ENCODE measurements around the gene FOXC2. TPM values are rescaled to one million over a fixed set of nuclear protein-coding genes. Genes with fewer than 3 reads are reported as not detected.

Gene FOXC2
- total and polyA plus RNA-seq, 2 of the 13 experiments (the other 11 are each of a cell fraction or from before 2014, with no cell fraction given), result not detected

GRCh38 chr16:86554917-86555703 is 11.5 kb upstream of the FOXC2 start, which contains the start of gene MTHFSD (continued):
- TF ChIP-seq ZNF274 (CRISPR knock-in tag; IDR thresholded peaks at IDR 0.05) (peak; percentile 92), DZIP1 (CRISPR knock-in tag; IDR thresholded peaks at IDR 0.05) (peak; percentile 36; the same call in 1 of the 2 replicates), PTBP1 (IDR thresholded peaks at IDR 0.05; ENCODE audit: low read depth, low read length, poor library complexity, severe bottlenecking) (peak; percentile 19), REL (CRISPR knock-in tag; conservative IDR thresholded peaks at IDR 0.05) (0 out of 2 replicates have a peak, but pooled peaks have one; percentile 74), ZNF629 (CRISPR knock-in tag; conservative IDR thresholded peaks at IDR 0.05) (no peak), ZNF225 (CRISPR knock-in tag; IDR thresholded peaks at IDR 0.05) (no peak; the same call in 1 of the 2 replicates), ZNF619 (CRISPR knock-in tag; IDR thresholded peaks at IDR 0.05) (peak; percentile 94), NFATC3 (CRISPR knock-in tag; IDR thresholded peaks at IDR 0.05) (peak; percentile 73; the same call in 1 of the 2 replicates), FOXC1 (CRISPR knock-in tag; IDR thresholded peaks at IDR 0.05; ENCODE audit: borderline replicate concordance) (peak; percentile 99), ZIK1 (CRISPR knock-in tag; IDR thresholded peaks at IDR 0.05; ENCODE audit: borderline replicate concordance, low read depth) (0 out of 2 replicates have a peak, but pooled peaks have one; percentile 13), SP2 (CRISPR knock-in tag; IDR thresholded peaks at IDR 0.05) (peak; percentile 62), KDM1A (CRISPR knock-in tag; IDR thresholded peaks at IDR 0.05) (peak; percentile 45; the same call in 1 of the 2 replicates), ZNF414 (CRISPR knock-in tag; IDR thresholded peaks at IDR 0.05) (peak; percentile 89; the same call in 1 of the 2 replicates), ZNF160 (CRISPR knock-in tag; IDR thresholded peaks at IDR 0.05) (0 out of 2 replicates have a peak, but pooled peaks have one; percentile 23), ZNF614 (CRISPR knock-in tag; IDR thresholded peaks at IDR 0.05; ENCODE audit: borderline replicate concordance) (peak; percentile 50; the same call in 1 of the 2 replicates), HNRNPH1 (optimal IDR thresholded peaks at IDR 0.05; ENCODE audit: low read depth, low read length) (no peak), SOX13 (IDR thresholded peaks at IDR 0.05) (peak; percentile 12; the same call in 1 of the 2 replicates), SOX13 (CRISPR knock-in tag; conservative IDR thresholded peaks at IDR 0.05 in 1 of 2, IDR thresholded peaks at IDR 0.05 in 1 of 2) (0 out of 4 replicates have a peak, but pooled peaks of 1 of the 2 experiments have one; percentile 44), NFKBIZ (CRISPR knock-in tag; IDR thresholded peaks at IDR 0.05) (no peak), BATF2 (CRISPR knock-in tag; IDR thresholded peaks at IDR 0.05) (0 out of 2 replicates have a peak, but pooled peaks have one; percentile 63), SMARCE1 (IDR thresholded peaks at IDR 0.05; ENCODE audit: borderline replicate concordance) (no peak), HNRNPK (IDR thresholded peaks at IDR 0.05; ENCODE audit: low read depth, low read length, poor library complexity, severe bottlenecking) (peak; percentile 36), ELF4 (CRISPR knock-in tag; IDR thresholded peaks at IDR 0.05; ENCODE audit: borderline replicate concordance) (peak; percentile 56; the same call in 1 of the 2 replicates), ZBTB20 (CRISPR knock-in tag; IDR thresholded peaks at IDR 0.05; ENCODE audit: borderline replicate concordance, low read depth) (peak; percentile 69; the same call in 1 of the 2 replicates)
